ENCODE data around the gene CABLES2.

The CABLES2 gene

DNA sequence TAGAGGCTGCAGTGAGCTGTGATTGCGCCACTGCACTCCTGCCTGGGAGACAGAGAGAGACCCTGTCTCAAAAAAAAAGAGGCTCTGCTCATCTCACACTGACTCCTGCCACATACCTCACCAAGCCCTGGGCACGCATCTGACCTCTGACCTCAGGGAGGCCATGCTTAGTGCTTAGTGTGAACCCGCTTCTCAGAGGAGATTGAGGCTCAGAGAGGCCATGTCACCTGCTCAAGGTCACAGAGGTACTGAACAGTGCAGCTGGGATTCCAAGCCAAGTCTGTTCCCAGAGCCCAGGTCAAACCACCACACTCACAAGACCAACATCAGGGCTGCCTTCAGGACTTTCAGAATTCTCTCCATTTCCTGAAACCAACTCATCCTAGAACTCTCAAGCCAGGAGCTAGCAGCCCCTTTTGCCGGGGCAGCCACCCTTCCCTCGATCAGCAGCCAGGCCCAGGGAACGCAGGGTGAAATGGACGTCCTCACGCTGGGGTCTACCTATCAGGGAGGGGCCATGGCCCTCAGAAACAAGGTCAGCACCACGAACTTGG is 2.9 kb downstream of the CABLES2 start:
- DNase-seq = no peak

DNA sequence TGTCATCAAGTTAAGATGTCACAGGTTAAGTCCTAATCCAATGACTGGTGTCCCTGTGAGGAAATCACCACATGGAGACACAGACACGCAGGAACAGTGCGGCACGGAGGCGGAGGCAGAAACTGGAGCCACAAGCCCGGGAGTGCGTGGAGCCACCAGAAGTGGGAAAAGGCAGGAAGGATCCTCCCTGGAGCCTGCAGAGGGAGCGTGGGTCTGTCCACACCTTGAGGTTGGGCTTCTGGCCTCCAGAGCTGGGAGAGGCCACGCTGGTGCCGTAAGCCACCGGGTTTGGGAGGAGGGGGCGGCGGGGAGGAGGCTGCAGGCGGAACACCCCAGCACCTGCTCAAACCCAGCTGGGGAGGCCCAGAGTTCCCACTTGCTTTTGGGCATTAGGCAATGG is 3.8 kb downstream of the CABLES2 start:
- no peak for DNase-seq

DNA sequence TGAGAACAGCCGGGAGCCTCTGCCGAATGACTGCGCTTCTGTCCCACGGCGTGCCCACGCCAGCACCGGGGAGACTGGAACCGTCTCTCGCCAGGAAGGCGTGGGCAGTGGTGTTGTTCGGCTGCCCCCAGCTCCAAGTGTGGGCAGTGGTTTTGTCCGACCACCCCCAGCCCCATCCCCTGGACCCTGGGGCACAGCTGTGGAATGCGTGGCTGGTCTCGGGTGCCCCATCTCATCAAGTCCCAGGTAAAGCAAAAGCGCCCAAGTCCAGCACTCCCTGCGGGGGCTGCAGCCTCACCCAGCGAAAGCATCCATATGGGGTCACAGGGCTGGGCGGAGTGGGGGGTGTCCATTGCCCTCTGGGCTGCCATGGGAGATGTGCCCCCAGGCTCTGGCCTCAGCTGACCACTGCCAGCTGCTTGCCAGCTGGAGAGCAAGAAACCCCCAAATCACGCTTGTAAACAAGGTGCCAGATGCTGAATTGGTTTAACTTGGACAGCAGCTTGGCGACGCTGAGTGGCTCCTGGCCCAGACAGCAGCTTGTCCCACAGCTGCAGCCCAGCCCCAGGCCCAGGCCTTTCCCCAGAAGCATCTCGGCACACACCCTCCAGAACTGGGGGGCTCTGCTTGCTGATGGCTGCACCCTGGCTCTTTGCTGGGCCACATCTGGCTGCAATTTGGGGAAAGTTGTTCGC is 4.5 kb downstream of the CABLES2 start:
- no peak for DNase-seq

DNA sequence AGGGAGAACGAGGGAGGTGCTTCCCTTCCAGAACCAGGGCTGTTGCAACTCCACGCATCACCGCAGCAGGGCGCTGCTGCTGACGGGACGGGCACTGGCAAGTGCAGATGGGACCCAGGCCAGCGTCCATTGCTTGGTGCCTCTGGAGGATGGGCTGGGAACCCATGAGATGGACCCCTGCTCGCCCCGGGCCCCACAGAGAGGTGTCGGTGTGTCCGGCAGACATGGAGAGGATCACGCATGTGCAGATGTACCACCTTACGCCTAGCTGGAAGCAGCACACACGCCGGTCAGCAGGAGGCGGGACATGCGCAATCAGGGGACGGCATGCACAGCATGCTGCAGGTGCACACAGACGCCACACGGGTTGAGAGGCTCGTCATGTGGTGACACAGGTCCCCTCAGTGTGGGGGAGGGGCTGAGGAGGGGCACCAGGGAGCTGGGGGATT is 5.7 kb downstream of the CABLES2 start:
- no peak for DNase-seq

DNA sequence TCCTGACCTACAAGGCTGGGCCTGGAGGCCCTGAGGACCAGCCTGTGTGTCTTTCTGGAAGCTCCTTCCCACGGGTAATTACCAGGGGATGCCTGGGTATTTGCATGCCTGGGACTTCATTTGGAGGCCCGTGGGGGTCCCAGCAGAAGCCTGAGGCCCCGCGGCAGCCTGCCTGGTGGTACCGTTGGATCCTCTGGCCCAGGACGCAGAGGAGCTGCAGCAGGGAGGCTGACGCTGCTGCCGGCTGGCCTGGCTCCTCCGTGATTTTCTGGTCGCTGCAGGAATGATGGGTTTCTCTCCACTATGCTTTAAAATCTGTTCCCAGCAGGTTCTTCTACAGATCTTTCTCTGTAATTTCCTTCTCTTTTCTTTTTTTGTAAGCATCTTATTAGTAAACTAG is 6.5 kb downstream of the CABLES2 start:
- DNase-seq = no peak

DNA sequence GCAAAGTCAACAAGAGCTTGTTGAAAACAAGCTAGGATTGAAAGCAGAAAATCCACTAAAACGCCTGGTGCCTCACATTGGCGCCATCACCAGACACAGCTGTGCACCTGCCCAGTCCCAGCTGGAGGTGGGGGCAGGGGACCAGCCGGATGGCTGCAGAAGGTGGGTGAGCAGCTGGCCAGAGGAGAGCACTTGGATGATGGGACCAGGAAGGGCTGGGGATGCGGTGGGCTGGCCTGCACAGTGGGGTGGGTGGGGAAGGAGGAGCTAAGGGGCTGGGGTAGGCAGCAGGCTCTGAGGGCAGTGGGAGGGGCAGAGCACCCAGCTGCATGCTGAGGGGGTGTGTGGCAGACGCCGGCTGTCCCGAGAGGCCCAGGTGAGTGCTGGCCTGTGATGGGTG is 7.1 kb downstream of the CABLES2 start:
- no peak for DNase-seq

DNA sequence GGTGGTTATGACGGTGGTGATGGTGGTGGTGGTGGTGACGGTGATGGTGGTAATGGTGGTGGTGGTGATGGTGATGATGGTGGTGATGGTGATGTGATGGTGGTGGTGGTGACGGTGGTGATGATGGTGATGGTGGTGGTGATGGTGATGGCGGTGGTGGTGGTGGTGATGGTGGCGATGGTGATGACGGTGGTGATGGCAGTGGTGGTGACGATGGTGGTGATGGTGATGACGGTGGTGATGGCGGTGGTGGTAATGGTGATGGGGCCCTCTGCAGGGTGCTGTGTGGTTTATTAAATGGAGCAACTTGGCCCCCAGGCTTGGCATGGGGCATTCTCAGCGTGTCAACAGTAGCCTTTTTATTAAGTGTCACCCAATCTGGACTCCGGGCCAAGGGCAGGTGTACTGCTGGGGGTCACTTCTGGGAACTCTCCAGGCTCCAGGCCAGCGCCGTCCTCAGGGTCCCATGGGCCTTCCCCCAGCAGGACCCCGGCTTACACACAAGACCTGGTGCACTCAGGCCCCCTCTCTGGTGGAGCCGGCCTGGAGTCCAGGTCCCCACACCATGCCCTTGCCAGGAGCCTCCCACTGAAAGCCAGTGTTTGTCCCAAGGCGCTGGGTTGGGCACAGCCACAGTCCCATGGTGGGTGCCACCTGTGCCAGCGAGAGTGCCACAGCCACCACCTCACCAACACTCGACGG is 8.8 kb downstream of the CABLES2 start:
- no peak for DNase-seq

DNA sequence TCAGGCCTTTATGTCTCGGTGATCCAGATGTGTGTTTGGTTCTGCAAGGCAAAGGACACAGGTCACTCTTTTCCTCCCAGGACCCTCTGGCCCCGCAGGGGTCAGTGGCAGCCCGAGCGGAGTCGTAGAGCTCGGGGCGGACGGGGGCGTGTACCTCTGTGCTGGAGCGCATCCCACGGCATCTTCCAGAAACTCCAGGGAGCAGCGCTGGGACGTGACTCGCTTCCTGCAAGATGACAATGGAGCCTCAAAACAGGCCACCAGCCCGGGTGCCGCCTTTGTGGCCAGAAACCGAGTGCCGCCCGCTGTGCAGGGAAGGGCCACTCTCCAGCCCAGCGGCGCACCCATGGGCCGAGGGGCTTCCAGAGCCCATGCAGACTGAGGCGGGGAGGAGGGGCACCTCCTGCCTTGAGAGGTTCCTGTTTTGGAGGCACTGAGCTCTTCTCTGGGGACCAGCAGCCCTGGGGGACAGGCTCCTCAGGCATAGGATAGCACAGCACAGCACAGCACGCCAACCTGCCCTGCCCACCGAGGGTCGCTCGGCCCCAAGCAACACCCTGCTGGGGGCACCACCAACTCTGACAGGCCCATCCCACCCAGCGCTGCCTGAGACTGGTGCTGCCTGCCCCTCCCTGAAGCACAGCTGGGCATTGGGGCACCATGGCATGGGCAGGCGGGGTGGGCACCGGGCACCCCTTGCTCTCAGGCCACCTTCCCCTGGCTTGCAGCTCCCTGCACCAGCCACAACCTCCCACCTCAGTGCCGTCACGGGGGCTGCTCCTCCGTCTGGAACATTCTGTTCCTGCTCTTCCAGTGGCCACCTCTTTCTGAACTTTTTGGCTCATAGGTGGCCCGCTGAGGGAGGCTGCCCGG is 10.5 kb downstream of the CABLES2 start:
- DNase-seq = no peak

DNA sequence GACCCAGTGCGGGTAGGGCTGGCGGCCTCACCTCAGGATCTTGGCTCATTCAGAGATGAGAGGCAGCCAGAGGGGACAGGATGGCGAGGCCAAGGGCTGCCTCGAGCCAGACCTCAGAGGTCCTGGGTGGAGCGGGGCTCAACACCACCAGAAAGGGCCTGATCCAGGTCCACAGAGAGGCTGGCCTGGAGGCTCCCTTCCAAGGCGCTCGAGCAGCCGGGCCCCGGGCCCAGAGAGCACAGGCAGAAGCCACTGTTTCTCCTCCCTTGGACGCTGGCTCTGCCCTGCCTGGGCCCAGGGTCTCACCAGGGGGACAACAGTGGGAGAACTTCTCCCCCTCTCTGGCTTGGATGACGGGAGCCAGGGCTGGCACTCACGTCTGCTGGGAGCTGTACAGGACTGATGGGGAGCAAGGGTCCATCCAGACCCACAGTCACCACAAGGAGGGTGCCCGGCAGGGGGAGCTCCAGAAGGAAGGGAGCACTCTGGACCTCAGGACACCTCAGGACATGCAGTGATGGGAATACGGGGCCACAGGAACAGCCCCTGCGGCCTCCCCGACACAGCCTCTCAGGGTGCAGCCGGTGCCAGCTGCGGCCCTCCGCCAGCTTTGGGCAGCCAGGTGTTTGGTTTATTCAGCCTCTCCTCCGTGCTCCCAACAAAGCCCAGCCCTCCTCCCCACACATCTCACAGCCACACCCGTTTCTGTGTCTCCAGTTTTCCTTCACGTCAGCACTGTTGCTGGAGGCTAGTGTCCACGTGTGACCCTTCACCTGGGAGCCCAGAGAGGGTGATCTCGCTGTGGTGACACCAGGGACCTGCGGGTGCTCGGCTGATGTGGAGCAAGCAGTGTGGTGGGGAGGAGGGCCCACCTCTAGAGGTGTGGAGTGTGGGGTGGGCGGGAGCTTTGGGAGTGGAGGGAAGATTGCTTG is 11.5 kb downstream of the CABLES2 start:
- no peak for DNase-seq

DNA sequence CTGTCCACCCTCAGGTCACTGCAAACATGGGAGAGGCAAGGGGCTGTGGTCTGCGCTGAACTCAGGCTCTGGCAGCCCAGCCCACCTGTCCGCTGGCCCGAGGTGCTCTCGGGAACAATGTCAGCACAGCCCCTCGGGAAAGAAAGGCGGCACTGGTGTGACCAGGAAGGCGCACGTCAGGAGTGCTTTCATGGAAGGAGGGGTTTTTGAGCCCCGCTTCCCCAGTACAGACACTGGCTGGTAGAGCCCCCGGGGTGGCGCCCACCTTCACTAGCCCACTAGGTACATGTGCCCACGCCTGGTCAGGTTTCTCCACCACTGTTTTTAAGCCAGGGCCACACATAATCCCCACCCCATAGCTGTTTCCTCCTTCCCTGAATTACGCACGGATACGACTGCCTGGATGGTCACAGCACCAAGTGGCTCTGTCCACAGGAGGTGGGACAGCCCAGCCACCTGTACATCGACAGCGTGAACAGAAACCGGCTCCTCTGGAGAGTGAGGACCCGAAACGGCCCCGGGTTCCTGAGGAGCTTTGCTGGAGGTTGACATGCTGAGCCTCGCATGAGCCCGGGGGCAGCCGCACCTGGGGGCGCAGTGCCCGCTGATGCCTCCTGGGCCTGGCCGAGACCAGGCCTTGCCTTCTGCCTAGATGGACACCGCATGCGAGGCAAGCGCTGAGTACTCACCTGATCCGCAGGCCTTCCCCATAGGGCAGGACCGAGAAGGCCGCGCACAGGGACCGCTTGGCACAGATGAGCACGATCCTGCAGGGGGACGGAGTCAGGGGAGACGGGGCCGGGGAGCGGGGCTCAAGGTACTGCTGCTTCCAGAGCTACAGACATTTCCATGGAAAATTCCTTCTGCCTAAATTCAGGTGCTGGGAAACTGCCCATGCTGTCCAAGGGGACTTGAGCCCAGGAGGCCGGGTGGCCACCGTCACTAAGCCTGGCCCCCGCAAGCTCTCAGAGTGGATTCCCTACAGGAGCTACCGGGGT is 12.5 kb downstream of the CABLES2 start:
- DNase-seq = no peak

DNA sequence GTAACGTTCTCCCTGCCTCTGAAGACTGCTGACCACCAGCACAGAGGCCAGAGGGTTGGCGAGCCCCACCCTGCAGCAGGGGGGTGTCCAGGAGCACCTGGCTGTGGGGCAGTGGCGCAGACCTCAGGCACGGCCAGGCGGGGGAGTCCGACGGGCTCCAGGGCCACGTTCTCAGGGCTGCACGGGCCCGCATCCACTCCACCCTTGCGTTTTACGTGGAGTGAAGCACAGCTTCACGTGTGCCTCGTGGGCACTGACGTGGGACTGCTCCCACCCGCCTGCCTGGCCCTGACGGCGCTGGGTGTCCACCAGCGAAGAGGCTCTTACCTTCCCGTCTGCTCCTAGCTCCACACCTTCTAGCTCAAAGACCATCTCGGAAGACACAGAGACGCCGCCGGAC is 13.3 kb downstream of the CABLES2 start:
- no peak for DNase-seq

DNA sequence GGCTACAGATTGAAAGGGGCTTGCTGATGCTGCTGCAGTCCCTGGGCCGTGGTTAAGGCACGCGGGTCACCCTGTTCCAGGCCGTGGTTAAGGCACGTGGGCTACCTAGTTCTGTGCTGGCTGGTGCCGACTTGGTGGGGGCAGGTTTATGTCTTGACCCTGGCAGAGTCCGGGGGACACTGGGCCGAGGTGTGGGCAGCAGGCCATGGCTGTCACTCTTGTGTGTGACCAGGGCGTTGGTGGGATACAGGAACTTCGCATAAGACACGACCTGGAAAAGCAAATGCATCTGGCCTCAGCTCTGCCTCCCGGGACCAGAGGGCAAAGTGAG is 13.8 kb downstream of the CABLES2 start:
- no peak for DNase-seq

DNA sequence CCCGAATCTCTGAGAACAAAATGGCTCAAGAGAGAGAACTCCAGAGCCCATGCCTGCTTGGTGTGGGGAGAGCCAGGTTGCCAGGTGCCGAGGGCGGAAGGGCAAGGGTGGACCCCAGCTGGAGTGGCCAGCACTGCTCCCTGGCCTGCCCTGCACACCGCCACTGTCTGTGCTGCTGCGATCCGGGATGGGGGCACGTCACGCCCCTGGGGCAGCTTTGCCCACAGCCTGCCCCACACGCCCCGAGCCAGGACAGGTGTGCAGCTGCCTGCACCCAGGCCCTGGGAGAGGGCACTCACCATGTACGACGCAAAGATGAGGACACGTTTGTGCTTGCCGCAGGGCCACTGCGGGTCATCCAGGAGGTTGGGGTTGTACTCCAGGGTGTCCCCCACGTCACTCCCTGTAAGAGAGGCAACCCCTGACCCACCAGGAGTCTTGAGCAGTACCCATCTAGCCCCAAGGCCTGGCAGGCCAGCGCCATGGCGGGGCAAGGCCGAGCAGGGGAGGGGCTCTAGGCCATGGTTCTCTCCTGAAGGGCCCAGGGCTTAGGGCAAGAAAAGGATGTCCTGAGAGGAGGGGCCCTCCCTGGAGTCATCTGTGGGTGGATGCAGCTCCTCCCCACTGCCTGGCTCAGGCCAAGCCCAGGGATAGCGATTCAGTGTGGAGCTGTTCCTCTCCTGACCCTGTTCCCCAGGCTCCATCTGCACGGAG is 14.3 kb downstream of the CABLES2 start:
- no peak for DNase-seq

DNA sequence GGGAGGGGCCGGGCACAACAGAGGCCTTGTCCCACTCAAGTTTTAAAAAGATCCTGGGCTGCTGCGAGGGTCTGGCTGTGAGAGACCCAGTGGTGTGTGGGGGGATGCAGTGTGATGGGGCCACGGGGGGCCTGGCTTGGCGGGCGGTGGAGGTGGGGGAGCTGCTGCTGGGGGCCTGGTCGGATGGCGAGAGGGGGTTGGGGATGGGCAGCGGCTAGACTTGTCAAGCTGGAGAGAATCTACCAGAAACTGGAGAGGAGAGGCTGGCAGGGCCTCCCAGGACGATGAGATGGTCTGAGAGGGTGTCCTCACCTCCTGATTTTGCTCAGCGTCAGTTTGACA is 15.0 kb downstream of the CABLES2 start:
- no peak for DNase-seq

DNA sequence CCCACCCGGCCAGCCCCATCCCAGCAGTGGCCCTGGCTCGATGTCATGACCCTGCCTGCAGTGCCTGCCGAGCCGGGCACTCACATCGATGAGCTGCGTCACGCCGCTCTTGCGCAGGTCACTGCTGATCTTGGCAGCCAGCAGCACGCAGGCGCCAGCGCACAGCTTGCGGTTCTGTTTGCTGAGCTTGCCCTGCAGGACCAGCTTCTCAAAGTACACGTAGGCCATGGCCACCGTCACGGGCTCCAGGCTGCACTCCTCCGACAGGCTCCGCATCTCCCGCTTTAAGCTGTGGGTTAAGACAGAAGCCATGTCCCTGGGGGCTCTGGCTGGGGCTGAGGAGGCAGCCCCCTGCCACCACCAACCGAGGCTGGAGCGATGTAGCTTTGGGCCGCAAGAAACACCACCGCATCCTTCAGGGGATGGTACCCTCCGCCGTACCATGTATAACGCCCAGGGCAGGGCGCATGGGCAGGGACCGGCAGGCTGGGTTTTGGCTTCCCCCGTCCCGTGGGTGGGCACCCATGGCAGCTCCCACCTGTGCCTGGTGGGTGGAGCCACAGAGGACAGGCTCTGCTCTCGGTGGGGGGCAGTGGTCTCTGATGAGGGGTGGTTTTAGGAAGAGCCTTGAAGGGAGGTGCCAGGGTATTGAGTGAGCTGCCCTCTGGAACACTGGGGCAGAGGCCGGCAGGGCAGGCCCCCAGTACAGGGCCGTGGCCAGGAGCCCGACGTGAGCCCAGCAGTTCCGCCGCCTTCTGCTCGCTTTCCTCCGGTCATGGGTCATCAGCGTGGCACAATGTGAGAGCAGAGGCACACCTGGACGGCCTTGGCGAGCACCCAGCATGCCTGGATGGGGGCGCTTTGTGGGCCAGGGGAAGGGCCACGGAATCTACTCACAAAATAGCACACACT is 15.7 kb downstream of the CABLES2 start:
- no peak for DNase-seq

DNA sequence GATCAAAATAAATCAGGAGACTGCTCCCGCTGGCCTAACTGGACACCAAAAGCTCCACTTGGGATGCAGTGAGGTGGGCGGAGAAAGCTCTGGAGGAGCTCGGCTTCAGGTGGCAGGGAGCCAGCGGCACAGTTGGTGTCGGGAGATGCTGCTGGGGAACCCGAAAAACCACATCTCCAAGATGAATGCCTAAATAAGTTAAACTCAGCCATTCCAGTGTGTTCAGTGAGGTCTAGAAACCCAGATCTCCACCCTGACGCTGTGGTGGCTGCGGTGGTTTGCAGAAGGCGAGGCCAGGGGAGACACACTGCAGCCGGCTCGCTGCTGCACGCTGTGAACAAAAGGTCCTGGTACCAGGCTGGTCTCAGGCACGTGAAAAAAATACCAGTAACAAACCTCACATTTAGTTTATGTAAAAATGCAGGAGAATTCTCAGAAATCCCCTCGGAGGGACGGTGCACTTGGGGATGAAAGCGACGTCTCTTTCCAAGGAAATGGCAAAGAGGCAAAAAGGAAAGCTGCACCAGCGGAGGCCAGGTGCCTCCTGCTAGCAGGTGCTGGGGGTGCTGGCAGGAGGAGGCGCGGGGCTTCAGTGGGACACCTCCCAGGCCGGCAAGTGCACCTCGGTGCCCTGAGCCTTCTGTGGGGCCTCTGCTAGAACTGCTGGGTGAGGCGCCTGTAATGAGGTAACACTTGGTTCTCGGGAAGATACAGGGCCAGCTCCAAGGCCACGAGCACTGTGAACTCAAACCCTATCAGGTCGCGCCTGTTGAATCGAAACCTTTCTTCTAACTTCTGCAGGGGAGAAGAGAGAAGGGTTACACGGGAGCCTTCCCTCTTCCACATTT is 16.5 kb downstream of the CABLES2 start:
- DNase-seq = no peak

DNA sequence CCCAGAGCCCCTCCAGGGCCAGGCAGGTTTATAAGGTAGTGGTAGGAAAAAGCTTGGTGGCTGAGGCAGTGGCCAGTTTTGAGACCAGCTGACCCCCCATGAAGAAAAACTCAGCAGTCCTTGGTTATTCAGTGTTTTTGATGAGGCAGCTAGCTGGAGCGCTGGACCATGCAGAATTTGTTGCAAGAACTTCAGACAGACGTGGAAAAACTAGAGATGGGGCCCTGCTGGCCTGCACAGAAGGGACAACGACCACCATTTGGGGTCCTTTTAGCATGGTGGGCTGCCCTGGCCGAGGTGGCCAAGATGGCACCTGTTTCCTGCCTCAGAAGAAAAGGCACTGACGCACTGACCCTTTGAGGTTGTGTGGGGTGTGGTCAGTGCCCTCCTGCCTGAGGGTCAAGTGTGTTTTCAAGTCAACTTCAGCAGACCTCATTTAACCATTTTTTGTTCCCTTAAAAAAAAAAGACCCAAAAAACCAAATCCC is 17.4 kb downstream of the CABLES2 start:
- DNase-seq = no peak

All from NCI-H2171 treated with DMSO at 0.1 percent for 48 hours (cell line).